HG03066 (cell line): ENCODE results near the gene DLST.
A peak's percentile ranks its signal among the peaks of the same experiment; 100 is the strongest.
"Not testable (repeated sequence)": the region's sequence is repeated elsewhere in the genome, so short reads cannot be mapped to it uniquely, and the experiment has no call there.

Experiments used
- ATAC-seq: cut with Tn5 transposase; IDR thresholded peaks from one replicate; pipeline ENCODE4 v1.9.1; 2021; ENCODE audit warnings: low read depth; ENCODE audit not compliant: unreplicated experiment

Gene DLST

GRCh38 chr14:74913986-74914573, 32.4 kb downstream of the DLST start:
- ATAC-seq: no peak

GRCh38 chr14:74915426-74915825, 33.7 kb downstream of the DLST start:
- no peak for ATAC-seq

GRCh38 chr14:74915826-74916225, 34.1 kb downstream of the DLST start:
- no peak for ATAC-seq

GRCh38 chr14:74917178-74917543, 35.4 kb downstream of the DLST start:
- ATAC-seq: no peak

- ATAC-seq: no peak
These were observed 35.9 kb downstream of the DLST start for GRCh38 chr14:74917646-74918081.

GRCh38 chr14:74918380-74918779, 36.7 kb downstream of the DLST start:
- ATAC-seq: no peak

GRCh38 chr14:74919421-74920165, 37.9 kb downstream of the DLST start:
- ATAC-seq: no peak

- ATAC-seq: no peak
These were observed 38.6 kb downstream of the DLST start for GRCh38 chr14:74920281-74920680.

GRCh38 chr14:74921053-74921620, 39.4 kb downstream of the DLST start:
- no peak for ATAC-seq

- no peak for ATAC-seq
These were observed 40.5 kb downstream of the DLST start for GRCh38 chr14:74921987-74922751.

- peak; percentile 86 for ATAC-seq
These were observed 41.2 kb downstream of the DLST start, which contains the start of gene RPS6KL1 for GRCh38 chr14:74922752-74923401. TSS of gene RPS6KL1 (minus strand) at chr14:74923260. CDS start at chr14:74921541, 1,719 bp downstream.

- ATAC-seq: no peak
These were observed 42.3 kb downstream of the DLST start for GRCh38 chr14:74924061-74924460.

- no peak for ATAC-seq
These were observed 45.5 kb downstream of the DLST start for GRCh38 chr14:74927225-74927624.

GRCh38 chr14:74929242-74929641, 47.5 kb downstream of the DLST start:
- ATAC-seq: no peak

- not testable (repeated sequence) for ATAC-seq
These were observed 50.0 kb downstream of the DLST start for GRCh38 chr14:74931744-74932143.

- no peak for ATAC-seq
These were observed 50.7 kb downstream of the DLST start for GRCh38 chr14:74932401-74932901.

- not testable (repeated sequence) for ATAC-seq
These were observed 51.2 kb downstream of the DLST start for GRCh38 chr14:74932936-74933335.

- no peak for ATAC-seq
These were observed 52.3 kb downstream of the DLST start for GRCh38 chr14:74934041-74934440.

GRCh38 chr14:74934476-74935359, 53.0 kb downstream of the DLST start:
- no peak for ATAC-seq

GRCh38 chr14:74935360-74935680, 53.6 kb downstream of the DLST start:
- no peak for ATAC-seq
